GM19395 (cell line): ENCODE data around the gene UMAD1.

Experiments
- ATAC-seq: cut with Tn5 transposase; IDR thresholded peaks from one replicate; pipeline ENCODE4 v1.9.1; 2021; ENCODE audit warnings: mild to moderate bottlenecking, moderate library complexity; ENCODE audit not compliant: unreplicated experiment

Gene UMAD1

DNA sequence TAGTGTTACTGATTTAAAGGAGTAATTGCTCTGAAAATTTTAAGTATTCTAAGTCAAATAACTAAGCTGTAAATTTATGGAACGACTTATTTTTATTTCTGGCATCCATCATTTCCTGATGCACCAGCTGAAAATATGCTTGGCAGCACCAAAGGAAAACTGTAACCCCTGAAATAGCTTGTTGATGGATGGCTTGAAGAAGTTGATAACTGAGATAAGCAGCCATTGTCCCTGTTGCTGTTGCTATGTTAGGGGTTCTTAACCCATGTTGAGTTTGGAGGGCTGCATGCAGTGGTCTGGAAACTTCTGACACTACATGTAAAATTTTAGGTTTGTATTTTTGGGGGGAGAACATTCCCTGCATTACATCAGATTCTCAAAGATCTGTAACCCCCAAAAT lies 47.2 kb downstream of the UMAD1 start:
- no peak for ATAC-seq

DNA sequence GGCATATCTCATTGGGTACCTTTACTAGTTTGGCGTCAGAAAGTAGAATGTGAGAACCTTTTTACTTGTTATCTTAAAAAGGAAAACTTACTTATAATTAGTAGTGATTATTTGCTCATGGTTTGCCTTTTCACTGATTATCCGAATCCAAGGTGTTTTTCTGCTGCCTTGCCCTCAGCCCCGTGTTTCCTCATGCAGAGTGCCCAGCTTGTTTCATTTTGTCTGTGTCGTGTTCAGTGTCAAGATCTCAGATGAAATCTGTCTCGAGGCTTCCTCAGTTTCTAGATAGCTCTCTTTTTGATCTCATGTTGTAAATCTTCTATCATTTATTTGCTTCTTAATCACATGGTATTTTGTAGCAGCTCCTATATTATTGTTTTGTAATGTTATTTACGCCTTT lies 47.8 kb downstream of the UMAD1 start:
- ATAC-seq, result no peak

DNA sequence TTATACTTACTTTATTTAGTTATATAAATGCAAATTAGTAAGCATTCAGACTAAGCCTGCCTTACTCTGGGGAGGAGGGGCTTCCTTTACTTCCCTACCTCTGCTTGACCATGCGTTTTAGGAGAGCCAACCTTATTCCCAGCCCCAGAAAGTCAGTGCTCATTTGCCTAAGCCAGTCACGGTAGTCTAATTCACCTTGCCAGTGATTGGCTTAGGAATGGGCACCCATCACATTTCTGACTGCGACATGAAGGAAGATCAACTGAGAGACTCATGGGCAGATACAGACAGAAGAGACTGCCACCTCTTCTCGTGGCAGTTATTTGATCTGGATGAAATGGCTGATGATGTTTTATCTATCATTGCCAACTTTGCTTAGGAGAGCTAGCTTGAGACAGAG lies 48.4 kb downstream of the UMAD1 start:
- no peak for ATAC-seq

DNA sequence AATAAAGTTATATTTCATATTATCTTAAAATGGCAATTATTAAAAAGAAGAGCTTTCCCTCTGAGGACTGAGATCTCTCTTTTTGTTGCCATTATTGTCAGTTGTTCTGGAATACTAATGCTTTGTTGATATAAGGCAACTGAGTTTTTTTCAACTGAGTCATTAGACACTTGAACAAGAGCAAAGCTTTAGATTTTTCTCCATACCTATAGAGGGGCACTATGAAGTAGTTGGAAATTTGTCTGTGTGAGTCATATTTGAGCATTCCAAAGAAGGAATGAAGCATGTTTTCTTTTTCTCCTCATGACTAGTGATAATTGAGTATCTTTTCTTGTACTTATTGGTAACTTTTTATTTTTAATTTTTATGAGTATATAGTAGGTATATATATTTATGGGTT lies 53.3 kb downstream of the UMAD1 start:
- no peak for ATAC-seq

DNA sequence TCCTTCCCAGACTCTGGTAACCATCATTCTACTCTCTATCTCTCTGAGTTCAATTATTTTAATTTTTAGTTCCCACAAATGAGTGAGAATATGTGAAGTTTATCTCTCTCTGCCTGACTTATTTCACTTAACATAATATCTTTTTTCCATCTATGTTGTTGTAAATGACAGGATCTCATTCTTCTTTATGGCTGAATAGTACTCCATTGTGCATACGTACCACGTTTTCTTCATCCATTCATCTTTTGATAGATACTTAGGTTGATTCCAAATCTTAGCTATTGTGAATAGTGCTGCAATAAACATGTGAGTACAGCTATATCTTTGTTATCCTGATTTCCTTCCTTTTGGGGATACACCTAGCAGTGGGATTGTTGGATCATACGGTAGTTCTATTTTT lies 54.0 kb downstream of the UMAD1 start:
- ATAC-seq, result no peak

DNA sequence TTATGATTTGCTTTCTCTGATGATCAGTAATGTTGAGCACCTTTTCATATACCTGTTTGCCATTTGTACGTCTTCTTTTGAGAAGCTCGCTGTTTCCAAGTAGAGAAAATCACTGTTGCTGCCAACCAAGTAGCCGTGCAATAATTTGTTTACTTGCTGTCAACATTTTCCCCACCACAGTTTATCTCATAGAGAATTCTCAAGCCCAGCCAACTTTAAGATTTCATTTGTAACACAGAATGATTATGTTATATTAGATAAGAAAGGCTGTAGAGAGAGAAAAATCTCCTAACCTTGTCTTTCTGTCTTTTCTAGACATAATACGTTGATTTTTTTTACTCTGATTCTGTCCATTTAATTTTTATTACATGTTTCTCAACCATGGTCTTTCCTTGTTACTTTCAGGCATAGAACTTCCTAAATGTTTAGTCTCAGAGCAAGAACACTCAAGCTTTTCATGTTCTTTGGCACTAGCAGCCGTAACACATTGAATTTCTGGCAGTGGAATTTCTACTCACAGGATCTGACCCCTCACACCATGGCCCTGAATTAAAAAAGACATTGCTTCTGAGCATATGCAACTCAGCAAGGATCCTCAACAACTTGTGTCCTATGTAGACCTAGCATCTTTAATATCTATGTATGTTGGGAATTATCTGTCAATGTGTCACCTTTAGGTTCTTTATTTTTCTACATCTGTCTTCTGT lies 54.7 kb downstream of the UMAD1 start:
- no peak for ATAC-seq

DNA sequence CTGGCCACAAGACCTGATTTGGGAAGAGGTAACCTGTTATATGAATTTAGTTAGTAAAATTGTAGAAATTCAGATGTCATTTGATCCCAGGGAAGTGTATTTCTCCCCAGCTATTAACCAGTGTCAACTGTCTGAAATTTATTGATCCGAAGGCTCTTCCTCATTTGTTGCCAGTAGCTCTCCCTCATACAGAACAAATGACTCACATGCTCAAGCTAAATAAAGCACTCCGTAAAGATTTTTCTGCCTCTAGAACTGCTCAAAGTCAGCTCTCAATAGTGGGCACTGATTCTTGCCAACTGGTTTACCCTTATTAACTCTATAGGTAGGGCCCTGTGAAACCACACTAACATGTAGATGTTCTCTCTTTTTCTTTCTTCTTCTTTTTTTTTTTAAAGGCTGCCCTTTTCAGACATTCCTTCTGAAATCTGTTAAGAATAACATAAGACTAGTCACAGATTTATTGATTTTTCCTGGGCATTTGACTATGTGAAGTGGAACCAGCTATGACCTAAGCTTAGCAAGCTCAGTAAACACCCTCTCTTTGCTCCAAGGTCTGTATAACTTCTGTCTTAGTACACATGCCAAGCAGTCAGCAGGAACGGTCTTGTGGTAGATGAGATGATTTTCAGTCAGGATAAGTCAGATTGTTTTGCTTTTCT lies 56.0 kb downstream of the UMAD1 start:
- ATAC-seq, result no peak

DNA sequence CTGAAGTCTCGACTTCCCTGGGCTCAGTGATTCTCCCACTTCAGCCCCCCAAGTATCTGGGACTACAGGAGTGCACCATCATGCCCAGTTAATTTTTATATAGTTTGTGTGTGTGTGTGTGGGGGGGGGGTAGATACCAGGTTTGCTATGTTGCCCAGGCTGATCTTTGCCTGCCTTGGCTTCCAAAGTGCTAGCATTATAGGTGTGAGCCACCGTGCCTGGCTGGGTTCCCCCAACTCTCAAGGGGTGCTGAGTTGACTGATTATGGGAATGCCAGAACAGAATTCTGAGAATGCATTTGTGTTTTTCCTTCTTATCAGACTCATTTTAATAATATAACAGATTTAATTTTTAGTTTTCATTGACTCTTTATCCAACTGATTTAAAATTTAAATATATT lies 58.4 kb downstream of the UMAD1 start:
- no peak for ATAC-seq

DNA sequence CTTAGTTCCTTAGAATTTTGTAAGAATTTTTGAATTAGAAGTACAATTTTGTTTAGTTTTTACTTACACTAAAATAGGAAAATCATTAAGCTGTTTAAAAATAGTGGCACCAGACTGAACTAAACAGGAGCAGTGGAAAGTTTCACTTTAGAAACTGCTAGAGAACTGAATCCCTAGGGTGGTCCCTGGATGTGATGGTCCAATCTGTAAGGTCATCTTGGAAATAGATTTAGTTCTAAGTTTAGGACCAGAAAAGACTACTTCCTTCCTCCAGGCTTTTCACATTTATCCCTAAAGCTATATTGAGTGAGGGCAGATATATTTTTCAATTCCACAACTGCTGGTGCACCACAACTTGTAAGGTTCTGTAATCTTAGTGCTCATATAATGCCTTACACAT lies 58.8 kb downstream of the UMAD1 start:
- no peak for ATAC-seq

DNA sequence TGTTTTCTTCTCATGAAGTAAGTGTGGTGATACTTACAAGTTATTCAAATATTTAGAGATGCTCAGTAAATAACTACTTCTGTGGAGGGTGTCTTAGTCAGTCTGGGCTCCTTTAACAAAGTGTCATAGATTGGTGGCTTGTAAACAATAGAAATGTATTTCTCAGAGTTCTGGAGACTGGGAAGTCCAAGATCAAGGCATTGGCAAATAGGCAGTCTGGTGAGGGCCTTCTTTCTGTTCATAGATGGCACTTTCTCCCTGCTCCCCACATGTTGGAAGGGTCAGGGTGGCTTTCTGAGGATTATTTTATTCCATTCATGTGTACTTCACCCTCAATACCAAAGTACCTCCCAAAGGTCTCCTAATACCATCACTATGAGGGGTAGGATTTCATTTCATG lies 59.4 kb downstream of the UMAD1 start:
- ATAC-seq, result no peak

DNA sequence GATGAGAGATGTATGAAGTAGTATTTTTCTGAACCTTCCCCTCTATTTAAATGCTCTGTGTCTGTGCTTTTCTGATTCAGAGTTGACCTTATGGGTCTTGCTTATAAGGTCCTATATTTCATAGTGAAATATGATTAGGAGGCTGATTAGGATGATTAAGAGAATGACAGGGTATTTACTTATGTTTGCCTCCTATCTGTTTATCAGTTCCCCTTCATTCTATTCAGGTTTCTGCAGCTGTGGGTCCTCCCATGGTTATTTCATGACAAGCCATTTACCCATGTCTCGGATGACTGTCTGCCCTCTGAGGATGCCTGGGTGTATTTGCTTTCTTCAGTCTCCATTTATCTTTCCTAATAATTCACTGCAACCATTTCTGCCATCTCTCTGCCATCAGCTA lies 61.0 kb downstream of the UMAD1 start:
- peak; percentile 46 for ATAC-seq

DNA sequence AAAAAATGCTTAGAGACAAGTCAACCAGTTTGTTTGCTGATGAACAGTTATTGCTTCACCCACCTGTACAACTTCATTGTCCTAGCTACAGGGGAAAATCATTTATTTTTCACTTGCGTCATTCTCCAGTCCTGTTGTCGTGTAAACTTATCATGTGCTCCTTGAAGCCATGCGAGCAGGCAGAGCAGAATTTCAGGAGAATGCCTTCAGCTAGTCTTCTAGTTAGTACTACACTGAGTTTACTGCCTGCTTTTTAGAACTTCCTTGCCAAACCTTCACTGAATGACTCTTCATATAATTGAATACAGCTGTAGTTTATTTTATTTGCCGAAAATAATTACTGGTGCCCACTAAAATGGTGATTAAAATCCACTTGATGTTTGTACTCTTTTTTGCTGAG lies 62.3 kb downstream of the UMAD1 start:
- ATAC-seq, result no peak

DNA sequence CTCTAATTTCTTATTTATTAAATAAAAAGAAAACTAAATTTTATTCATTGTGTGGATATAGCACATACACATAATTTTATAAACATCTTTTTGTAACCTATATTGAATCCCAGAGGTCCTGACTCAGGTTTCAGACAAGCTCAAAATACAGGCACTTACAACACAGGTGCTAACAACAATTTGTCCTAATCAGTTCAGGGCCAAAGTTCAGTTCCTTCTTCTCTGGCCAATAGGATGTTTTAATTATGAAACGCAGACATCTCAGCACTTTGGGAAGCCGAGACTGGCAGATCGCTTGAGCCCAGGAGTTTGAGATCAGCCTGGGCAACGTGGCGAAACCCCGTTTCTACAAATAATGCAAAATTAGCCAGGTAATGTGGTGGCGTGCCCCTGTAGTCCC lies 62.9 kb downstream of the UMAD1 start:
- no peak for ATAC-seq

DNA sequence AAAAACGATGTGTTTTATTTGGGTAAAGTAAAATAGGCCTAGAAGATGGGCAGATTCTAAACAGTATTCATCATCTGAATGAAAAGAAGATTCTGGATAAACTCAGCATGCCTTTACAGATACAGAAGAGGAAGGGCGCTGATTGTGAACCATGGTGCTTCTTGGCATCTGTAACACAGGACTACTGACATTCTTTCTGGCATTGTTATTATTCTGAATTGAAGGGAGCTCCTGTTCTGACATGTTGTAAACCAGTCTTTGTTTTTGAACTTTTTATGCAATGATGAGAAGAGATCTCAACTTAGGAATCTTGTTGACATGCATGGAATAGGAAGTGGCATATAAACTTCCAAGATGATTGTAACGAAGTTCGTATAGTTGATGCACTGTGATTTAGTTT lies 64.3 kb downstream of the UMAD1 start:
- no peak for ATAC-seq

DNA sequence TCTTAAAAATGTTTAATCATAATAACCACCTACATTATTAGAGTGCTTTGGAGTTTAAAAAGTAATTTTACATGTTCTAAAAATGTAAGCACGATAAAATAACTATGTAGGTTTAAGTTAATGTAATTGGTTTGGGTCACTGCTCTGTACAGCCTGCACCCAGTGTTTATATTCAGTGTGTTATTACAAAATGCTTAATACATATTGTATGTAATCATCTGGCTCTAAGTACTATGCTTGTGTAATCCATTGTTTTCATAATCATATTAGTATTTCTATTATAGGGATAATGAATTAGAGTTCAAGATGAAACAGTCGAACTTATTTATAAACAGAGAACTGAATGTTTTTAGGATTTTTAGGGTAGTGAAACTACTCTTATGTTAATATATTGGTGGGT lies 64.8 kb downstream of the UMAD1 start:
- ATAC-seq, result no peak

DNA sequence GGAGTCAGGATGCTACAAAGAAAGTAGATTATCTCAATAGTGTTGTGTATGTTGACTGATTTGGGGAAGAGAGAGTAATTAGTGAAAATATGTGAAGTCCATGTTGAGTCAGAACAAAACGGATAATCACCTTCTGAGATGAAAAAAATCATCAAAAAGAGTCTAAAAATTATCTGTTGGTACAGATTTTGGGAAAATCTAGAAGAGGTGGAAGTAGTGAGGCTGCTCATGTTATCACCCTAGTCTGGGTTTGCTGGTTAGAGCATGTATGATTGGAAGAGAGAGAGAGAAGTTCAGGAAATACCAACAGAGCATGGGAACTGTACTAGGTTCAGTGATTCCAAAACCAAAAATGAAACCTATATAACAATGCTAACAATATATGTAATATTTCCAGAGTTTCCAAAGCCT lies 65.6 kb downstream of the UMAD1 start:
- ATAC-seq, result peak; percentile 66

DNA sequence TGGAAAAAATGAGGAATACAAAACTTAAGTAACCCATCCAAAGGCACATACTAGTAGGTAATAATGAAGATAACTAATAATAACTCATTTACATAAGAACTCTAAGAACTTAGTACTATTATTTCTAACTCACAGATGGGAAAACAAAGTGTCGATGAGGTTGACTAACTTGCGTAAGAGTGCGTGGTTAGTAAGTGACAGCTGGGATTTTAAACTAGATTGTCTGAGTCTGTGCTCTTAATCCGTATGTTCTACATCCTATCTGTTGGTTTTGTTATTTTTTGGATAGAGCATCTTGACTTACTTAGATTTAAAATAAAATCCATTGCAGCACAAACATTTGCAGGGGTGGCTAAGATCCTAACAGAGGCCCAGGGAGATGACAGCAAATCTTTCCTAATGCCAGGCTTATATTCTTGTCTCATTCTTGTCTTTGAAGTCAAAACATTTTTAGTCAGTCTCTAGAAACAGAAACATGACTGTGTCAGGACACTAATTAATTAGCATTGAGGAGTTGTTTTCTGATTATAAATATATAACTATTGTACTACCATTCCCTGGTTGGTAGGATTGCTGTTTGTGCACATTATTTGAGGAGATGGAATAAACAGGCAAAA lies 66.1 kb downstream of the UMAD1 start:
- ATAC-seq, result peak; percentile 33

DNA sequence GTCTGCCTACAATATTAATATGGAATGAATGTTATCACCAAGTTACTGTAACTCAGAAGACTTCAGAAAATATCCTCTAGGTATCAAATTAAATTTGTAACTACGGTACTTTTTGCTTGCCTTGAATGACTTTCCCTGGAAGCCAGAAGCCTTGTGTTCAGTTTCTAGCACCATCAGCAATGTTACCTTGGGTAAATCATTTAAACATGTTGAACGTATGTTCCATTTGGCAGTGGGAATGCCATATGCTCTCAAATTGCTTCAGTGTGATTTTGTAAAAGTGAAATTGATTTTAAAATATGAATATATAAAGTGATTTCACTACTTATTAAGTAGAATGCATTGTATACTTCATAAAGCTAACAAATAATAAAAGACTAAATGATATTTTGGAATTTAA lies 66.7 kb downstream of the UMAD1 start:
- ATAC-seq, result no peak

DNA sequence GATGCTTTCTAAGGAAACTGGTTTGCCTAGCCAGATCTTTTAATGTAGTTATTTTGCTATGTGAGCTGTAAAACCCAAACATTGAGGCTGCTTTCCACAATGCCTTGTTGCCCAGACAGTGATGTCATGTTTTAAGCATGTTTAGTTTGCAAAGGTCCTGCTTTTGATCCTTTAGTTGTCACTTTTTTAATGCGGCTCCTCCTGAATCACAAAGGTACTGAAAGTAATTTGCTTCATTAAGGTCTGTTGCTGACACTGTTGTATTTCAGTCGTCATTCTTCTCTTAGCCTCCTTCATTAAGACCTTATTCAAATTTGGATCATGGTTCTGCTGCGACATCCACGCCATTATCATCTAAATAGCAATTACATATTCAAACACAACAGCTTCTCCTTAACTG lies 67.3 kb downstream of the UMAD1 start:
- no peak for ATAC-seq

DNA sequence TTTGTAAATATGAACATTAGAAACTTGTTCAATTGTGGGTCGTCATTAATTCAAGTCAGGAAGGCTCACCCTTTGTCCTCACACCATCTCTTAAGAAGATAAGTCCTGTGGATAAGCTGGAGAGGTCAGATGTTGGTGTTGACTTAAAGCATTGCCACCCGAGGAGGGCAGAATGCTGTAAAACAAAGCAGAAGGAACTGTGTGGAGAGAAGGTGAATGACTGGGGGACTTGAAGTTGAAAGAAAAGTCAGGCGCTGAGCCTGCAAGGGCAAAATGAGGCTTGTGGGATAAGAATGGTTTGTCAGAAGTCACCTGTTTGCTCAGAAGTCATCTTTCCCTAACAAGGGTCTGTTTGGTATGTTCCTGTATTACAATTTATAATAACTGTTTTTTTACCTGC lies 68.7 kb downstream of the UMAD1 start:
- ATAC-seq, result no peak

DNA sequence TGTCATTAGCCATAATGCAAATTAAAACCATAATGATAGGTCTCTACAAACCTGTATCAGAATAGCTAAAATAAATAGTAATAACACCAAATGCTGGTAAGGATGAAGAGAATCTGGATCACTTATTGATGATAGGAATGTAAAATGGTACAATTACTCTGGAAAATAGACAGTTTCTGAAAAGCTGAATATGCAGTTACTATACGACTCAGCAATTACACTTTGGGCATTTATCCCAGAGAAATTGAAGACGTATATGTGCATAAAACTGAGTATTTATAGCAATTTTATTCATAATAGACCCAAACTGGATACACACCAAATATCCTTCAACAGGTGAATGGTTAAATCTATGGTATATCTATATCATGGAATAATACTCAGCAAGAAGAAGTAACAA lies 69.9 kb downstream of the UMAD1 start:
- no peak for ATAC-seq

DNA sequence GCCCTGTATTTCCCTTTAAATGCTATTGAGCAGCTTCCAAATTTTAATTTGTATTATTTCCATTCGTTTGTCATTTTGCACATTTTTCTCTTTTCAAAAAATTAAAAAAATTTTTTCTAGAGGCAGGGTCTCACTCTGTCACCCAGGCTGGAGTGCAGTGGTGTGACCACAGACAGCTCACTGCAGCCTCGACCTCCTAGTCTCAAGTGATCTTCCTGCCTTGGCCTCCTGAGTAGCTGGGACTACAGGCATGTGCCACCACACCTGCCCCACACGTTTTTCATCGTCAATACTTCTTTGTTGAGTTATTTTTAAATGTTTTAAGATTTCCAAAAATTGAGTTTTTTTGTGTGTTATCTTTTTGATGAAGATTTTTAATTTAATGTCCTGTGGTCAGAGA lies 73.2 kb downstream of the UMAD1 start:
- no peak for ATAC-seq

DNA sequence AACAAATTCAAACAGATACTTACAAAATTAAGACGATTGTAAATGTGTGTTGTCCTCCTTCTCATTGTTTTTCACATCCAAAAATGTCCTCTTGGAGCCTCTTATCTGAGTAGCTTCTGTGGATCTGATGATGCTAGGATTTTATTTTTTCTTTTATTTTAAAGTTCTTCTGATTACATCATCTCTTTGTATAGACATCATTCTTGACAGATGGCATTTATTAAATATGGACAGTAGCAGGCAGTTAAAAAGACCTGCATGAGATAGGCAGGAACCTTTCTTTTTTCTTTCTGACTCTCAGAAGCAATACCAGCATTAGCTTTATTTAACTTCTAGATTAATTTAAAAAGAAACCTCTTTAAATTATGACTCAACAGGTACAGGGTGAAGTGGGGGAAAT lies 77.9 kb downstream of the UMAD1 start, which contains the start of gene RPA3:
Gene RPA3, minus strand, starts transcription at position 116 of the 400 bp plus-strand sequence. CDS start 78,189 bp downstream, outside the sequence.
- no peak for ATAC-seq
